Activated CD8-positive, alpha-beta T cell treated with anti-CD3 and anti-CD28 coated beads for 36 hours (primary cell): Measurements from ENCODE around the gene SLC7A5. TPM values are rescaled to one million over a fixed set of nuclear protein-coding genes. Genes with fewer than 3 reads are reported as not detected.
"Not testable (repeated sequence)": the region's sequence is repeated elsewhere in the genome, so short reads cannot be mapped to it uniquely, and the experiment has no call there.

Experiments used
- ATAC-seq: fragments of 200-7000 bp; cut with Tn5 transposase; one replicate; pipeline ENCODE4 v1.10.0; 2021; ENCODE audit warnings: mild to moderate bottlenecking, moderate library complexity
- CTCF ChIA-PET: fragments of 350-600 bp; sonication (Branson Sonifier 250); formaldehyde crosslinking; loops from one replicate; lab custom pipeline; 2021; ENCODE audit warnings: antibody characterized with exemption; lab: Charles Lee
- POLR2A ChIA-PET: fragments of 350-600 bp; sonication (Branson Sonifier 250); formaldehyde crosslinking; loops from one replicate; lab custom pipeline; 2021; ENCODE audit warnings: antibody characterized with exemption; lab: Charles Lee
- DNase-seq: peaks from one replicate; pipeline ENCODE4 v3.0.0-alpha.2; 2020
- H3K27ac Mint-ChIP-seq: one replicate; pipeline ENCODE4 v1.8.0; 2021; ENCODE audit warnings: mild to moderate bottlenecking, mixed read lengths
- H3K27me3 Mint-ChIP-seq: one replicate; pipeline ENCODE4 v1.8.0; 2021; ENCODE audit warnings: mixed read lengths
- H3K36me3 Mint-ChIP-seq: one replicate; pipeline ENCODE4 v1.8.0; 2021; ENCODE audit warnings: low read depth, mixed read lengths
- H3K4me1 Mint-ChIP-seq: one replicate; pipeline ENCODE4 v1.8.0; 2021; ENCODE audit warnings: low read depth, mixed read lengths
- H3K4me3 Mint-ChIP-seq: one replicate; pipeline ENCODE4 v1.8.0; 2021; ENCODE audit warnings: mild to moderate bottlenecking, moderate library complexity, mixed read lengths
- H3K9me3 Mint-ChIP-seq: one replicate; pipeline ENCODE4 v1.8.0; 2021; ENCODE audit warnings: mixed read lengths
- intact Hi-C: fragments of 100-400 bp; cut with micrococcal nuclease; formaldehyde crosslinking; loops from one replicate; pipeline ENCODE4 v1.10.0; 2022
- total RNA-seq, 2 experiments: library from RNA; stranded (reverse); gene quantifications; one replicate each; pipeline ENCODE4 v1.2.3, GENCODE V29; 2021
- TF ChIP-seq, protein P1 (sequence below): fragments of 200-600 bp; IDR thresholded peaks from one replicate; pipeline ENCODE4 v1.8.0; 2022; ENCODE audit warnings: antibody characterized with exemption, mild to moderate bottlenecking

Gene SLC7A5
- total RNA-seq, 2 experiments from 2014 or later: 230 to 236 TPM

DNA sequence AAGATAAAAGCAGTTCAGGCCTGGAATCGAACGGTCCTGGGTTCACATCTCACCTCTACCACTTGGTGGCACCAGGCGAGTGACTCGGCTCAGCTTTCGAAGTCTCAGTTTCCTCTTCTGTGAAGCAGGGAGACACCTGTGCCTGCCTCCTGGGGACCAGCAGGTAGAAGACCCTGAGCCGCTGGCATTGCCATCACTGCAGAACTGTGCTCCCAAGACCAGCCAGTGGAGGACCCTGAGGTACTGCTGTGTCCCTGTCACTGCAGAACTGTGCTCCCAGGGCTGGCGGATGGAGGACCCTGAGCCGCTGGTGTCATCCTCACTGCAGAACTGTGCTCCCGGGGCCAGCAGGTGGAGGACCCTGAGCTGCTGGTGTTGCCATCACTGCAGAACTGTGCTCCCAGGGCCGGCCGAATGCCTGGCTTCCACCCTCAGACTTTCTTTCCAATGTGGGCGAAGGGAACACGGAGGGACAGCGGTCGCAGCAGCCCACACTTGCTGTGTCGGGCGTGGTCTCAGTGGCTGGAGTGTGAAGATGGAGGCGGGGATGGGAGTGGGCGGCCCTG is 8.7 kb upstream of the SLC7A5 start:
- intact Hi-C loops: no loop called here
- Mint-ChIP-seq H3K27me3 (peaks cover 4% of the 10 kb centered on the region), H3K36me3 (no peaks in the 10 kb centered on the region), H3K9me3 (peaks cover 6% of the 10 kb centered on the region), H3K27ac (no peak overlapping the region), H3K4me1 (peaks cover 50% of the 10 kb centered on the region), H3K4me3 (no peak overlapping the region)
- POLR2A ChIA-PET: interaction anchor here (0.7 to 4.2 kb wide), 2 partner anchors 20 to 585 kb away, joined by 3 to 37 read pairs; no protein-coding TSS in a partner anchor
- TF ChIP-seq, protein P1, sequence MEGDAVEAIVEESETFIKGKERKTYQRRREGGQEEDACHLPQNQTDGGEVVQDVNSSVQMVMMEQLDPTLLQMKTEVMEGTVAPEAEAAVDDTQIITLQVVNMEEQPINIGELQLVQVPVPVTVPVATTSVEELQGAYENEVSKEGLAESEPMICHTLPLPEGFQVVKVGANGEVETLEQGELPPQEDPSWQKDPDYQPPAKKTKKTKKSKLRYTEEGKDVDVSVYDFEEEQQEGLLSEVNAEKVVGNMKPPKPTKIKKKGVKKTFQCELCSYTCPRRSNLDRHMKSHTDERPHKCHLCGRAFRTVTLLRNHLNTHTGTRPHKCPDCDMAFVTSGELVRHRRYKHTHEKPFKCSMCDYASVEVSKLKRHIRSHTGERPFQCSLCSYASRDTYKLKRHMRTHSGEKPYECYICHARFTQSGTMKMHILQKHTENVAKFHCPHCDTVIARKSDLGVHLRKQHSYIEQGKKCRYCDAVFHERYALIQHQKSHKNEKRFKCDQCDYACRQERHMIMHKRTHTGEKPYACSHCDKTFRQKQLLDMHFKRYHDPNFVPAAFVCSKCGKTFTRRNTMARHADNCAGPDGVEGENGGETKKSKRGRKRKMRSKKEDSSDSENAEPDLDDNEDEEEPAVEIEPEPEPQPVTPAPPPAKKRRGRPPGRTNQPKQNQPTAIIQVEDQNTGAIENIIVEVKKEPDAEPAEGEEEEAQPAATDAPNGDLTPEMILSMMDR: peak; percentile 55
- ATAC-seq (peak; percentile 17), DNase-seq (peak; percentile 71)
- CTCF ChIA-PET: interaction anchor here (1.0 kb wide), 2 partner anchors 8 to 99 kb away, joined by 4 read pairs; no protein-coding TSS in a partner anchor

DNA sequence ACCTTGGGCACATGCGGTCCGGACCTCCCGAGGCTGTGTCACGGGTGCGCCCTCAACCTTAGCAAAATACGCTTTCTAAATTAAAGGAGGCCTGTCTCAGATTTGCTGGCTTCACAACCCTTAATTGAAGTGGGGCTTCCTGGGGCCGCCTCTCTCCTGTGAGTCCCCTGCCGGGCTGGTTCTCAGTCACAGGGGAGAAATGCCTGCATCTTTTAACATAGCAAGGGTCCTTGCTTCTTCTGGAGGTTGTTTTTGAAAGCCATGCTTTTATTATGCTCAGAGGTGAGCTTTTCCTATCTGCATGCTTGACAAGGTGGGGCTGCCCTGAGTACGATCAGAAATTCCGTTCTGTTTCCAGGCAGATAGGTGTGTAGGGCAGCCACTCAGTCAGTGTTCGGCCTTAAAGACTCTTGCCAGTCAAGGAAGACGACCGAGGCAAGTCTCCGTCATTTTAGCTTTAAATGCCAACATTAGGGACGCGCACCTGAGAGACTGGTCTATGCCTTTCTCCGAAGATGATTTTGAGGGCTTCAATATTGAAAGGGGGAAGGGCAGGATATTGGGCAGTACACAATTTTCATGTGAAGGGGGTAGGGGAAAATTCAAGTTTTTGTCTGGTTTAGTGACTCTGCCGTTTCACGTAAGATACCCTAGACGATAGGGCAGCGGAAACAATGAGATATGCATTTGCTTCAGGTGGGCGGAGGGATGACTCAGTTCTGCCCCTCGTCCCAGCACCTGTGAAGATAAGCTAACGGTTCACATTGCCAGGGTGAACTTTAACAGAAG is 5.5 kb upstream of the SLC7A5 start:
- intact Hi-C loops: loop anchor here (1.0 to 5.0 kb wide), 2 partner anchors 20 to 32 kb away; no protein-coding TSS in a partner anchor
- TF ChIP-seq, protein P1: no peak
- Mint-ChIP-seq H3K4me1 (peaks cover 69% of the 10 kb centered on the region), H3K27me3 (no peaks in the 10 kb centered on the region), H3K9me3 (peaks cover 6% of the 10 kb centered on the region), H3K4me3 (peak overlapping the region; percentile 64), H3K36me3 (no peaks in the 10 kb centered on the region), H3K27ac (peak overlapping the region; percentile 98)
- CTCF ChIA-PET: interaction anchor here (0.7 to 13.0 kb wide), 17 partner anchors 8 to 239 kb away, joined by 3 to 305 read pairs (median 4); no protein-coding TSS in a partner anchor
- POLR2A ChIA-PET: interaction anchor here (0.7 to 4.2 kb wide), 18 partner anchors 8 to 109 kb away, joined by 3 to 37 read pairs (median 4); partner anchors contain the start of gene KLHDC4
- ATAC-seq (peak; percentile 74), DNase-seq (peak; percentile 96)

DNA sequence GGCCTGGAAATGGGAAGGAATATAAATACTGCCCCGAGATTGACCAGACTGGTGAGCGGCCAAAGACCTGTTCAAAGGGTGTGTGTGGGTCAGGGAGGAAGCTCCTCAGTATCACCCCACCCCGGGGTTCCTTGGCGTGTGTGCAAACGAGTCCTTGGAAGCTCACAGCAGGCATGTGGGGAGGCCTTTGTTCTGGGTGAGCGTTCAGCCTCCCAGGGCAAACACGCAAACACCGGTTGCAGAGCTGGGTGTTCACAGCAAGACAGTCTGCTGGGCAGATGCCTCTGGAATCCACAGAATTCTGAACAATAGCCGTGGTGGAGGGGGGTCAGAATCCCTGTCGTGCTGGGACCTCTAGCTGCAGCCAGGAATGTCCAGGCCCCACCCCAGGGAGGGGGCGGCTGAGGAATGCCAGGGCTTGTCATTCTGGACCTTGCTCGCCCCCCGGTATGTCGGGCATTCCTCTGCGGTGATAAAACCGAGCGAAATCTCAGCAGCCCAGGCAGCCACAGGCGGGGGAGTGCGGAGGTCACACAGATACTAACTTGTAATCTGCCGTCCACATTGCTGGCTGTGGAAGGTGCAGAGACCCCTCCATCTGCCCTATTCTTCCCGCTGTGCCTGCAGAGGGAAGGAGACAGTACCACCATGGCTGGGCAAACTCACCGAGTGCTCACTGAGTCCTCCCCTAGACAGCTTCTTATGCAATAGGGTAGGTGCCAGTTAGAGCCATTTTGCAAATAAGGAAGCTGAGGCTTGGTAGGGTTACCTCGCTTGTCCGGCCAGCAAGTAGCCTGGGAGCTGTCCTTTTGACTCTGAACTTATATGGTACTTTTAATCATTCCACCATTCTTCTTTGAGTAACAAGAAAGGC is 1.3 kb upstream of the SLC7A5 start:
- DNase-seq, H3K27me3 Mint-ChIP-seq, H3K9me3 Mint-ChIP-seq, ATAC-seq: not testable (repeated sequence)
- Mint-ChIP-seq H3K4me3 (peak overlapping the region; percentile 37), H3K36me3 (peaks cover 32% of the 10 kb centered on the region), H3K4me1 (peaks cover 49% of the 10 kb centered on the region), H3K27ac (peak overlapping the region; percentile 88)
- POLR2A ChIA-PET: interaction anchor here (0.6 to 8.5 kb wide), 12 partner anchors 14 to 235 kb away, joined by 3 to 106 read pairs (median 4); partner anchors contain the start of gene KLHDC4
- intact Hi-C loops: loop anchor here (1.0 to 5.0 kb wide), 2 partner anchors 37 to 92 kb away; no protein-coding TSS in a partner anchor
- CTCF ChIA-PET: interaction anchor here (0.7 to 13.0 kb wide), 37 partner anchors 11 to 488 kb away, joined by 3 to 305 read pairs (median 7); partner anchors contain the start of genes BANP, FBXO31 and KLHDC4

DNA sequence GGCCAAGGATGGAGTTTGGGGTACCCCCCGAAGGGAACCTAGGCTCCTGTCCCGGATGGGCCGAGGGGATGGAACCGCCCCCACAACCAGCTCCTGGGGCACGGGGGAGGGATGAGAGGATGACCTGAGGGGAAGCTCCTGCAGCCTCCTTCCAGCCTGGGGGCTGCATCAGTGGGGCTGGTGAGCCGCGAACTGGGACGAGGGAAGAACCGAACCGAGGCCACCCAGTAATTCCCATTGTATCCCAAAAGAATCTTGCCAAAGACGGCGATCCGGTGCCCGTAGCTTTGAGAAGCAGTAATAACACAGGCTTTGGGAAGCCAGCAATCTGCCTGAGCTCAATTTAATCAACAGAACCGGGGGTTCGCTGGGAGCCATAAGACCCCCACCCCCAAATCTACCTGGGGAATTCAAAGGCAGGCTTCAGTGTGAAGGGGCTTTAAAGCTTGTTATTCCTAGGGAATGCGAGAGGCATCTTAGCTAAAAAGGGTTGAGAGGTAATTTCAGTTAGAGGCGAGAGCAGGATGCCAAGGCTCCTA is 641 bp upstream of the SLC7A5 start:
- intact Hi-C loops: loop anchor here (5.0 kb wide), 1 partner anchor 37 kb away; no protein-coding TSS in a partner anchor
- Mint-ChIP-seq H3K4me1 (peaks cover 45% of the 10 kb centered on the region), H3K36me3 (peaks cover 38% of the 10 kb centered on the region), H3K4me3 (peak overlapping the region; percentile 37), H3K27ac (peak overlapping the region; percentile 68)
- POLR2A ChIA-PET: interaction anchor here (0.5 to 8.5 kb wide), 12 partner anchors 12 to 189 kb away, joined by 3 to 106 read pairs (median 4); partner anchors contain the start of gene KLHDC4
- CTCF ChIA-PET: interaction anchor here (5.3 to 13.0 kb wide), 3 partner anchors 20 to 90 kb away, joined by 36 to 305 read pairs (median 178); no protein-coding TSS in a partner anchor
- DNase-seq, H3K27me3 Mint-ChIP-seq, ATAC-seq, H3K9me3 Mint-ChIP-seq: not testable (repeated sequence)

DNA sequence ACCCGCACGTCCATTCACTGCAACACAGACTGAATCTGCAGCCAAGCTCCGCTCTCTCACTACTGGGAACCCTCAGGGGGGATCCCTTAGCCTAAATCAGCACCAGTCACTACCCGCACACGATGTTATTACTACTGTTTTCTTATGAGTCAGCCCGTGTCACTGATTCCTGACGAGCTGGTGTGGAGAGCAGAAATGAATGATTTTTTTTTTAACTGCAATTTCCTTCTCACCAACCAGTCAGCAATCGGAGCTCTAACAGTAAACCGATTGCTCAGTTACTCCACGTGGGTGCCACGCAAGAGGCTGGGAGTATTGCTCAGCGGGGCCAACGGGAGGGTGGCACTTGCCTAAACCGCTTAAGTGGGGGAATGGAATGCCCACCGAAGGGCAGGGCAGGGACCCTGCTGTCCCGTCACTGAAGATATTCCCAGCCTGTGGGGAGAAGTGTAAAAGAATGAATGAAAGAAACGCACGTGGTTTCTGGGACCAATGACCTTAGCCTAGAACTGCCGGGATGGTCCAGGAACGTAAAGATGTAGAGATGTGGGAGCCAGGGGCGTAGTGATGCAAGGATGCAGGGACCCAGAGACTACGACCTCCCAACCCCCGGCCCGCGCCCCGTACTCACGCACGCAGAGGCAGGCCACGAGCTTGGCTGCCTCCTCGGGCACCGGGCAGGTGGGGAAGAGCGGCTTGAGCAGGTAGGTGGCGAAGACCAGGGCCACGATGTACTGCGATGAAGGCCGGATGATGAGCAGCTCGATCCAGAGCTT is 865 bp downstream of the SLC7A5 start:
- CTCF ChIA-PET: interaction anchor here (0.6 to 13.0 kb wide), 4 partner anchors 19 to 91 kb away, joined by 3 to 305 read pairs (median 90); no protein-coding TSS in a partner anchor
- ATAC-seq (peak; percentile 55), DNase-seq (peak; percentile 88)
- Mint-ChIP-seq H3K4me3 (peak overlapping the region; percentile 100), H3K4me1 (peaks cover 48% of the 10 kb centered on the region), H3K36me3 (peaks cover 49% of the 10 kb centered on the region), H3K27ac (peak overlapping the region; percentile 100)
- intact Hi-C loops, H3K9me3 Mint-ChIP-seq, H3K27me3 Mint-ChIP-seq: not testable (repeated sequence)
- POLR2A ChIA-PET: interaction anchor here (0.6 to 8.5 kb wide), 16 partner anchors 9 to 103 kb away, joined by 3 to 106 read pairs (median 5); partner anchors contain the start of gene KLHDC4

DNA sequence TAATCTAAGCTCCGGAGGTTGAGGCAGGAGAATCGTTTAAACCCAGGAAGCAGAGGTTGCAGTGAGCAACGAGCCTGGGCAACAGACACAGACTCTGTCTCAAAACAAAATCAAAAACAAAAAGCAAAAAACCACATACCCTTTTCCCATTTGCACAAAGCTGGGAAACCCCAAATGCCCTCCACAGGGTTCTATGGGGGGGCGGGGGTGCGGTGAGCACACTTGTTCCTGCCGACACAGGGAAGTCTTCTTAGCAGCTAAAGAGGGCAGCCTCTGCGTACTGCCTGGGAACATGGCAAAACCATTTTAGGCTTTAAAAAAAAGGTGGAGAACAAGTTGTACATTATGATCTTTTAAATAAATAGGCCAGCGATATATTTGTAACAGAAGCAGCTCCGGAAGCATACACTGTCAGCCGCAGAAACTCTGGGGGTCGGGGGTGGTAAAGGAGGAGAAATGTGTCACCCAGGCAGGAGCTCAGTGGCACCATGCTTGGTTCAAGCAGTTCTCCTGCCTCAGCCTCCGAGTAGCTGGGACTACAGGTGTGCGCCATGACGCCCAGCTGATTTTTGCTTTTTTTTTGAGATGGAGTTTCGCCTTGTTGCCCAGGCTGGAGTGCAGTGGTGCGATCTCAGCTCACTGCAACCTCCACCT is 3.3 kb downstream of the SLC7A5 start:
- Mint-ChIP-seq H3K36me3 (peaks cover 64% of the 10 kb centered on the region), H3K4me1 (peaks cover 48% of the 10 kb centered on the region), H3K4me3 (peak overlapping the region; percentile 100), H3K27ac (peak overlapping the region; percentile 100)
- CTCF ChIA-PET: interaction anchor here (0.7 to 13.0 kb wide), 6 partner anchors 9 to 230 kb away, joined by 3 to 305 read pairs (median 6); no protein-coding TSS in a partner anchor
- DNase-seq (peak; percentile 77), ATAC-seq (peak; percentile 7)
- H3K27me3 Mint-ChIP-seq, H3K9me3 Mint-ChIP-seq, intact Hi-C loops: not testable (repeated sequence)
- POLR2A ChIA-PET: interaction anchor here (1.1 to 8.5 kb wide), 10 partner anchors 9 to 86 kb away, joined by 3 to 106 read pairs (median 8); no protein-coding TSS in a partner anchor
